Measurements from ENCODE around the gene UBAP2L.
A peak's percentile ranks its signal among the peaks of the same experiment; 100 is the strongest.

Gene UBAP2L

GRCh38 chr1:154220071-154220969, at the start of gene UBAP2L:
Gene UBAP2L, plus strand, starts transcription at chr1:154220955. Its CDS starts 4,169 bp downstream, at chr1:154225124.
- peak; percentile 94 to 98 (median 97) for DNase-seq (ENCODE audit: low read depth in 3 of 3)

- DNase-seq (ENCODE audit: low read depth in 3 of 3): no peak
These were observed 49.6 kb upstream of the UBAP2L start for GRCh38 chr1:154171223-154171583.

GRCh38 chr1:154171880-154172279, 48.9 kb upstream of the UBAP2L start:
- no peak for DNase-seq (ENCODE audit: low read depth in 3 of 3)

GRCh38 chr1:154174654-154175053, 46.1 kb upstream of the UBAP2L start:
- DNase-seq (ENCODE audit: low read depth in 3 of 3): no peak

- DNase-seq (ENCODE audit: low read depth in 3 of 3): no peak
These were observed 44.4 kb upstream of the UBAP2L start for GRCh38 chr1:154176337-154176736.

GRCh38 chr1:154178013-154178412, 42.7 kb upstream of the UBAP2L start:
- DNase-seq (ENCODE audit: low read depth in 3 of 3): no peak

GRCh38 chr1:154178911-154179811, 41.6 kb upstream of the UBAP2L start:
- no peak for DNase-seq (ENCODE audit: low read depth in 3 of 3)

GRCh38 chr1:154179946-154180687, 40.6 kb upstream of the UBAP2L start:
- no peak for DNase-seq (ENCODE audit: low read depth in 3 of 3)

GRCh38 chr1:154181944-154182343, 38.8 kb upstream of the UBAP2L start:
- no peak for DNase-seq (ENCODE audit: low read depth in 3 of 3)

GRCh38 chr1:154182344-154183045, 38.3 kb upstream of the UBAP2L start:
- peak; percentile 37 to 49 (median 47) for DNase-seq (ENCODE audit: low read depth in 3 of 3)

GRCh38 chr1:154183046-154183915, 37.5 kb upstream of the UBAP2L start:
- peak; percentile 84 to 86 (median 85) for DNase-seq (ENCODE audit: low read depth in 3 of 3)

GRCh38 chr1:154186177-154186576, 34.6 kb upstream of the UBAP2L start:
- peak; percentile 28 to 45 (median 37) for DNase-seq (ENCODE audit: low read depth in 3 of 3)

GRCh38 chr1:154186852-154187501, 33.8 kb upstream of the UBAP2L start:
- no peak for DNase-seq (ENCODE audit: low read depth in 3 of 3)

- no peak for DNase-seq (ENCODE audit: low read depth in 3 of 3)
These were observed 30.2 kb upstream of the UBAP2L start for GRCh38 chr1:154190550-154190949.

- no peak for DNase-seq (ENCODE audit: low read depth in 3 of 3)
These were observed 28.7 kb upstream of the UBAP2L start, which contains the start of gene TPM3 for GRCh38 chr1:154191990-154192461. Gene TPM3, minus strand, starts transcription at chr1:154192100. Its CDS starts 82 bp downstream, at chr1:154192018.

- no peak for DNase-seq (ENCODE audit: low read depth in 3 of 3)
These were observed 28.3 kb upstream of the UBAP2L start for GRCh38 chr1:154192476-154192875.

- no peak for DNase-seq (ENCODE audit: low read depth in 3 of 3)
These were observed 26.9 kb upstream of the UBAP2L start for GRCh38 chr1:154193821-154194220.

GRCh38 chr1:154198756-154199562, 21.8 kb upstream of the UBAP2L start:
- peak in 1 of 3 experiments; percentile 25 for DNase-seq (ENCODE audit: low read depth in 3 of 3)

GRCh38 chr1:154199563-154199879, 21.2 kb upstream of the UBAP2L start:
- no peak for DNase-seq (ENCODE audit: low read depth in 3 of 3)
